ENCODE results near the gene INAFM1. TPM values are rescaled to one million over a fixed set of nuclear protein-coding genes. Genes with fewer than 3 reads are reported as not detected.

The INAFM1 gene
- total and polyA plus RNA-seq, 9 of the 15 experiments (the other 6 are each of a cell fraction or from before 2014, with no cell fraction given) = 0.71 to 30.9 (median 3.1) TPM

DNA sequence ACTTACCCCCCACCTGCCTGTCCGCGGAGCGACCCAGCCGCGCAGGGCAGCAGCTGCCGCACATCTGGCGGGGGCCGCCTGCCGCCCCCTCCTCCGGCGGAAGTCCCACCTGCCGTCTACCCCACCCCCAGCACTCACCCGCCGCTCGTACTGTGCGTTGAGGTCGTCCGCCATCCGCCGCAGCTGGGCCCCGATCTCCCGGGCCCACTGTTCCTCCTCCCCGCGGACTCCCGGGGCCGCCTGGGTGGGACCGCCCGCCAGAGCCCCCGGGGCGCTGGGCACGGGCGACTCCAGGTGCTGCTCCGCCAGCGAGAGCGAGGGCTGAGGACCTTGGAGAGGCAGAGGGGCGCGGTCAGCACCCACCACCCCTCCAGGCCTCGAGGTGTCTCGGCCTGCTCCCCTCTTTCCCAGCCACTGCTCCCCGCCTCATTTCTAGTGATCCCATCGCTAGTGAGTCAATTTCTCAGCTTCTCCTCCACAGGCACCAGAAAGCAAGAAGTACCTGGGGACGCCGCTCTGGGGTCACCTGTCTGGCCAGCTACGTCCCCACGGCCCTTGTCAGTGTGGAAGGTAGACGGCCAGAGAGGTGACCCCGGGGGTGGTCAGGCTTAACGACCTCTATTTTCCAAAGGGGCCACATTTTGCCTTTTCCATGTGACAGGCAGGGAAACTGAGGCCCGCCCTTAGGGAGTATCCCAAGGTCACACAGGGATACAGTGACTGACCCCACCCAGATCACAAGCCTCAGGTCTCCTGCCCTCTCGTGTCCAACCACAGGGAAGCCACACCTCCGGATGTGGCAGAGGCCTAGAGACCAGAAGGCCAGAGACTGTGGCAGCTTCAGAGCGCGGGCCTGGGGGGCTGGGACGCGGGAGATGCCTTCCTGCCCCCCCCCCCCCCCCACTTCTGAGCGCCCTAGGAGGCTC lies 48.0 kb upstream of the INAFM1 start (continued):
- TF ChIP-seq, protein P1, sequence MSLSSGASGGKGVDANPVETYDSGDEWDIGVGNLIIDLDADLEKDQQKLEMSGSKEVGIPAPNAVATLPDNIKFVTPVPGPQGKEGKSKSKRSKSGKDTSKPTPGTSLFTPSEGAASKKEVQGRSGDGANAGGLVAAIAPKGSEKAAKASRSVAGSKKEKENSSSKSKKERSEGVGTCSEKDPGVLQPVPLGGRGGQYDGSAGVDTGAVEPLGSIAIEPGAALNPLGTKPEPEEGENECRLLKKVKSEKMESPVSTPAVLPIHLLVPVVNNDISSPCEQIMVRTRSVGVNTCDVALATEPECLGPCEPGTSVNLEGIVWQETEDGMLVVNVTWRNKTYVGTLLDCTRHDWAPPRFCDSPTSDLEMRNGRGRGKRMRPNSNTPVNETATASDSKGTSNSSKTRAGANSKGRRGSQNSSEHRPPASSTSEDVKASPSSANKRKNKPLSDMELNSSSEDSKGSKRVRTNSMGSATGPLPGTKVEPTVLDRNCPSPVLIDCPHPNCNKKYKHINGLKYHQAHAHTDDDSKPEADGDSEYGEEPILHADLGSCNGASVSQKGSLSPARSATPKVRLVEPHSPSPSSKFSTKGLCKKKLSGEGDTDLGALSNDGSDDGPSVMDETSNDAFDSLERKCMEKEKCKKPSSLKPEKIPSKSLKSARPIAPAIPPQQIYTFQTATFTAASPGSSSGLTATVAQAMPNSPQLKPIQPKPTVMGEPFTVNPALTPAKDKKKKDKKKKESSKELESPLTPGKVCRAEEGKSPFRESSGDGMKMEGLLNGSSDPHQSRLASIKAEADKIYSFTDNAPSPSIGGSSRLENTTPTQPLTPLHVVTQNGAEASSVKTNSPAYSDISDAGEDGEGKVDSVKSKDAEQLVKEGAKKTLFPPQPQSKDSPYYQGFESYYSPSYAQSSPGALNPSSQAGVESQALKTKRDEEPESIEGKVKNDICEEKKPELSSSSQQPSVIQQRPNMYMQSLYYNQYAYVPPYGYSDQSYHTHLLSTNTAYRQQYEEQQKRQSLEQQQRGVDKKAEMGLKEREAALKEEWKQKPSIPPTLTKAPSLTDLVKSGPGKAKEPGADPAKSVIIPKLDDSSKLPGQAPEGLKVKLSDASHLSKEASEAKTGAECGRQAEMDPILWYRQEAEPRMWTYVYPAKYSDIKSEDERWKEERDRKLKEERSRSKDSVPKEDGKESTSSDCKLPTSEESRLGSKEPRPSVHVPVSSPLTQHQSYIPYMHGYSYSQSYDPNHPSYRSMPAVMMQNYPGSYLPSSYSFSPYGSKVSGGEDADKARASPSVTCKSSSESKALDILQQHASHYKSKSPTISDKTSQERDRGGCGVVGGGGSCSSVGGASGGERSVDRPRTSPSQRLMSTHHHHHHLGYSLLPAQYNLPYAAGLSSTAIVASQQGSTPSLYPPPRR (CRISPR knock-in tag; IDR thresholded peaks at IDR 0.05; ENCODE audit: borderline replicate concordance) = no peak
- TF ChIP-seq RBBP5 (IDR thresholded peaks at IDR 0.05; ENCODE audit: borderline replicate concordance, insufficient read depth, low read length, poor library complexity, severe bottlenecking) (peak; percentile 22), HMG20B (CRISPR knock-in tag; IDR thresholded peaks at IDR 0.05) (peak; percentile 90; the same call in 1 of the 2 replicates), ZNF197 (CRISPR knock-in tag; IDR thresholded peaks at IDR 0.05; ENCODE audit: low read depth) (0 out of 2 replicates have a peak, but pooled peaks have one; percentile 25), EWSR1 (IDR thresholded peaks at IDR 0.05; ENCODE audit: borderline replicate concordance, low read depth, partially characterized antibody) (no peak), ZC3H4 (CRISPR knock-in tag; IDR thresholded peaks at IDR 0.05; ENCODE audit: borderline replicate concordance) (peak; percentile 100), ZBTB17 (CRISPR knock-in tag; IDR thresholded peaks at IDR 0.05) (no peak; the same call in 1 of the 2 replicates), ZNF778 (CRISPR knock-in tag; IDR thresholded peaks at IDR 0.05) (no peak), CREB1 (IDR thresholded peaks at IDR 0.05) (peak; percentile 16; the same call in 1 of the 2 replicates), CREB1 (CRISPR knock-in tag; IDR thresholded peaks at IDR 0.05) (no peak; the same call in 1 of the 2 replicates), KDM1A (IDR thresholded peaks at IDR 0.05) (no peak), SOX6 (IDR thresholded peaks at IDR 0.05) (no peak; the same call in 1 of the 2 replicates), CTBP1 (IDR thresholded peaks at IDR 0.05; ENCODE audit: borderline replicate concordance) (peak; percentile 75)
- TF ChIP-seq, protein P2, sequence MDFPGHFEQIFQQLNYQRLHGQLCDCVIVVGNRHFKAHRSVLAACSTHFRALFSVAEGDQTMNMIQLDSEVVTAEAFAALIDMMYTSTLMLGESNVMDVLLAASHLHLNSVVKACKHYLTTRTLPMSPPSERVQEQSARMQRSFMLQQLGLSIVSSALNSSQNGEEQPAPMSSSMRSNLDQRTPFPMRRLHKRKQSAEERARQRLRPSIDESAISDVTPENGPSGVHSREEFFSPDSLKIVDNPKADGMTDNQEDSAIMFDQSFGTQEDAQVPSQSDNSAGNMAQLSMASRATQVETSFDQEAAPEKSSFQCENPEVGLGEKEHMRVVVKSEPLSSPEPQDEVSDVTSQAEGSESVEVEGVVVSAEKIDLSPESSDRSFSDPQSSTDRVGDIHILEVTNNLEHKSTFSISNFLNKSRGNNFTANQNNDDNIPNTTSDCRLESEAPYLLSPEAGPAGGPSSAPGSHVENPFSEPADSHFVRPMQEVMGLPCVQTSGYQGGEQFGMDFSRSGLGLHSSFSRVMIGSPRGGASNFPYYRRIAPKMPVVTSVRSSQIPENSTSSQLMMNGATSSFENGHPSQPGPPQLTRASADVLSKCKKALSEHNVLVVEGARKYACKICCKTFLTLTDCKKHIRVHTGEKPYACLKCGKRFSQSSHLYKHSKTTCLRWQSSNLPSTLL (IDR thresholded peaks at IDR 0.05) = no peak
- TF ChIP-seq, protein P3, sequence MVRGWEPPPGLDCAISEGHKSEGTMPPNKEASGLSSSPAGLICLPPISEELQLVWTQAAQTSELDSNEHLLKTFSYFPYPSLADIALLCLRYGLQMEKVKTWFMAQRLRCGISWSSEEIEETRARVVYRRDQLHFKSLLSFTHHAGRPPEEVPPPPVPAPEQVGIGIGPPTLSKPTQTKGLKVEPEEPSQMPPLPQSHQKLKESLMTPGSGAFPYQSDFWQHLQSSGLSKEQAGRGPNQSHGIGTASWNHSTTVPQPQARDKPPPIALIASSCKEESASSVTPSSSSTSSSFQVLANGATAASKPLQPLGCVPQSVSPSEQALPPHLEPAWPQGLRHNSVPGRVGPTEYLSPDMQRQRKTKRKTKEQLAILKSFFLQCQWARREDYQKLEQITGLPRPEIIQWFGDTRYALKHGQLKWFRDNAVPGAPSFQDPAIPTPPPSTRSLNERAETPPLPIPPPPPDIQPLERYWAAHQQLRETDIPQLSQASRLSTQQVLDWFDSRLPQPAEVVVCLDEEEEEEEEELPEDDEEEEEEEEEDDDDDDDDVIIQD (CRISPR knock-in tag; IDR thresholded peaks at IDR 0.05) = no peak
- TF ChIP-seq, protein P4, sequence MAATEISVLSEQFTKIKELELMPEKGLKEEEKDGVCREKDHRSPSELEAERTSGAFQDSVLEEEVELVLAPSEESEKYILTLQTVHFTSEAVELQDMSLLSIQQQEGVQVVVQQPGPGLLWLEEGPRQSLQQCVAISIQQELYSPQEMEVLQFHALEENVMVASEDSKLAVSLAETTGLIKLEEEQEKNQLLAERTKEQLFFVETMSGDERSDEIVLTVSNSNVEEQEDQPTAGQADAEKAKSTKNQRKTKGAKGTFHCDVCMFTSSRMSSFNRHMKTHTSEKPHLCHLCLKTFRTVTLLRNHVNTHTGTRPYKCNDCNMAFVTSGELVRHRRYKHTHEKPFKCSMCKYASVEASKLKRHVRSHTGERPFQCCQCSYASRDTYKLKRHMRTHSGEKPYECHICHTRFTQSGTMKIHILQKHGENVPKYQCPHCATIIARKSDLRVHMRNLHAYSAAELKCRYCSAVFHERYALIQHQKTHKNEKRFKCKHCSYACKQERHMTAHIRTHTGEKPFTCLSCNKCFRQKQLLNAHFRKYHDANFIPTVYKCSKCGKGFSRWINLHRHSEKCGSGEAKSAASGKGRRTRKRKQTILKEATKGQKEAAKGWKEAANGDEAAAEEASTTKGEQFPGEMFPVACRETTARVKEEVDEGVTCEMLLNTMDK (IDR thresholded peaks at IDR 0.05; ENCODE audit: borderline replicate concordance, insufficient read depth, low read depth, low read length, poor library complexity, severe bottlenecking) = no peak

All from K562 (cell line).